ENCODE results near the gene GAL3ST2.
"Not testable (repeated sequence)": the region's sequence is repeated elsewhere in the genome, so short reads cannot be mapped to it uniquely, and the experiment has no call there.

The GAL3ST2 gene

DNA sequence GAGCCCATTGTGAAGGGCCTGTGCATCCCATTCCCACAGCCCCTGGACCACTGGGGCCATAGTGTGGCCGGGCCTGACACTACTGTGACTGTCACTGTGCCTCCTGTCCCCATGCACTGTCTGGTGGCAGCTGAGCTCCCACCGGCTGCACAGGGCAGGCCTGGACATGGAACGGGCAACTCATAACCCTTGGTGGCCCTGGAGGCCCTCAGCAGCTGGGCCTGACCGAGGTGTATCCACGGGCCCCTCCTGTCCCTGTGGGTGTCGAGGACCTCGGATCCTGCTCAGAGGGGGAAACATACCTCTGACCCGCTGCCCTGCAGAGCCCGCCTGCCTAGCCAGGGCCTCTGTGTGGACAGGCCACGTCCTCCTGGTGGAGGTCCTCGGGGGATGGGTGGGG lies 7.8 kb upstream of the GAL3ST2 start:
- DNase-seq (ENCODE audit: low read depth) = no peak

DNA sequence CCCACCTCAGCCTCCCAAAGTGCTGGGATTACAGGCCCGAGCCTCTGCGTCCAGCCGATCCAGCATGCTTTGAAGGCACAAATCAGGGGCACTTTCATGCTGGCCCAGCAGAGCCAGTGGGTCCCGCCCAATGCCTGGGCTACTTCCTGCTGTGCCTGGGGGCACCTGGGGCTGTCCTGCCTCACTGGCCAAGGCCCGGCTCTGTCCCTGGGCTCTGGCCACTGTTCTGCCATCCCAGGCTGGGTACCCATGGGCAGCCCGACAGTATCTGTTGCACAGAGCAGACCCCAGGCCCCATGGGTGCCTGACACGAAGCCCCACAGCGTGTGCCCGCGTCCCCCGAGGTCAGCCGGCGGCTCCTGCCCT lies 6.8 kb upstream of the GAL3ST2 start:
- DNase-seq (ENCODE audit: low read depth) = no peak

DNA sequence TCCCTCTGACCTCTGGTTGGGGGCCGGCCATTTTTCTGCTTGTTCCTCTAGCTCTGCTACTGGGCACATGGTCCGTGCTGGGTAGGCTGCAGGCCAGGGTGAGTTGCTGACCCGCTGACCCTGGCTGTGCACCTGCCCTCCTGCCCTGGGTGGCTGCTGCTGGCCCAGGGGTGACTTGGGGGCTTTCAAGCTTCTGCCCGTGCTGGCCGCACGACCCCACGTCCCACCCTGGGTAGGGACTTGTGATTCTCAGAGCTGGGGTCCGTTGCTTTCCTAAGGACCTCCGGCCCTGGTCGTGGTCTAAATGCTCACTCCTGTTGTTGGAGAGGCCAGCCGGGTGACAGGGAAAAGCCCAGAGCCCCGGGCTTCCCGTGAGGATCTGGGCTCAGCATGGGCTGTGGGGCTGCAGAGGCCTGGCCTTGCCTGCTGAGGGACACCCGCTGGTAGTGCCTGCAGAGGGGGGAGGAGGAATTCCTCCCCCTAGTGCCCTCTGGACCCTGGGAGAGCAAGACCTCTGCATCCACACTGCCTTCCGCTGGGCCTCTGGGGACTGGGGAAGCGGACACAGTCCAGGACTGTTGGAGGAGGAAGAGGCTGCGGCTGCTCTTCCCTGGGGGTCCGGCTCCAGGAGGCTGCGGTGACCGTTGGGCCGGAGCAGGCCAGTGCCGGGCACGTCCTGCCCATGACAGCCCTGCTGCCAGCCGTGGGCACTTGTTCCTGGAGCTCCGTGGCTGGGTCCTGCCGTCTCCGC lies 6.3 kb upstream of the GAL3ST2 start:
- DNase-seq (ENCODE audit: low read depth) = no peak

DNA sequence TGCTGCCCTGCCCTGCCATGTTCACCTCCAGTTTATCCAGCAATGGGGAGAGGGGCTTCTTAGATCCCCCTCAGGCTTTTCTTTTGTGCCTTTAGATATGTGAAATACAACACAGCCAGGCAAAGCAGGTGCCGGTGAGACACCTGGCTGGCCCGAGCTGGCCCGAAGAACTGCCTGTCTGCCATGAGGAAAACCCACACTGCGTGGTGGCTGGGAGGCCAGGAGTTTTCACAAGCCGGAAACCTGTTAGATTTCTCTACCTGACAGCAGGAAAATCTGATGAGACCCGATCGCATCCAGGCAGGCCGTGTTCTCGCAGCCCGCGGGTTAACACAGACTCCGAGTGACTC lies 5.7 kb upstream of the GAL3ST2 start:
- no peak for DNase-seq (ENCODE audit: low read depth)

DNA sequence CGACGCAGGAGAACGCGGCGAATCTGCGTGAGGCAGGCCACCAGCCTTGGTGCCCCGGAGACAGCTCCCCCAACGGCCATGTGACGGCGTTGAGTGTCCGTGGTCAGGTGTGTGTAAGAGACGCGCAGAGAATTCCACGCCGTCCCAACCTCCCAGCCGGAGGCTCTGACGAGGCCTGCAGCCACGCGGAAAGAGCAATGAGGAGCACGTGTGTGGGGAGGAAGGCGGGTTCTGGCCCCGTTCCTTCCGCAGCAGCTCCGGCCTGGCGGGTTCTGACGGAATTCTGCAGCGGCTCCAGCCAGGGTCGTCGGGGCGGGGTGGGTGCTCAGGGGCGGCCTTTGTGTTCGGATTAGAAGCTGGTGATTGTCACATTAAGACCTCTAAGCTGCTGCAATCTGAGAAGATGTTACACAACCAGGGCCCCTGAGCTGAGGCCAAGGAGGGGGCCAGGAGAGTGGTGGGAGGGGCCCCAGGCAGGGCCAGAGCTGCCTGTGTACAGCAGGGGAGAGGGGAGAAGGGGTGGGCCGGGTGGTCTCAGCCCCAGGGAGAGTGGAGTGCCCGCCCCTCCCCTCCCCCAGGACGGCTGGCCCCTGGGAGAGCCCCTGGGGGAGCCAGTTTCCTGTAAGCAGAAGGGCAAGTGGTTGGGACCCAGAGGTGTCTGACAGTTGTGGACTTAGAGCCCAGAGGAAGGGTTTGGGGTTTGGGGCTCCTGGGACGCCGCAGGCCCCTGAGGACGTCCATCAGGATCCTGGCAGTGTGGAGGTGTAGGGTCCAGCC lies 5.1 kb upstream of the GAL3ST2 start:
- no peak for DNase-seq (ENCODE audit: low read depth)

DNA sequence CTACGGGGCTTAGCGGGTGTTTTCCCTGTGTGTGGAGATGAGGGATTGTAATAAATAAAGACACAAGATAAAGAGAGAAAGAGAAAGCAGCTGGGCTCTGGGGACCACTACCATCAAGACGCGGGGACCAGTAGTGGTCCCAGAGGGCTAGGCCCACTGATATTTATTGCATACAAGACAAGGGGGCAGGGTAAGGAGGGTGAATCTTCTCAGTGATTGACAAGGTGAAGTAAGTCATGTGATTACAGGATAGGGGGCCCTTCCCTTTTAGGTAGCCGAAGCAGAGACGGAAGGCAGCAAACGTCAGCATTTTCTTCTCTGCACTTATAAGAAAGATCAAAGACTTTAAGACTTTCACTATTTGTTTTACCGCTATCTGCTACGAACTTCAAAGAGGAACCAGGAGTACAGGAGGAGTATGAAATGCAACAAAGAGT lies 4.5 kb upstream of the GAL3ST2 start:
- no peak for DNase-seq (ENCODE audit: low read depth)

DNA sequence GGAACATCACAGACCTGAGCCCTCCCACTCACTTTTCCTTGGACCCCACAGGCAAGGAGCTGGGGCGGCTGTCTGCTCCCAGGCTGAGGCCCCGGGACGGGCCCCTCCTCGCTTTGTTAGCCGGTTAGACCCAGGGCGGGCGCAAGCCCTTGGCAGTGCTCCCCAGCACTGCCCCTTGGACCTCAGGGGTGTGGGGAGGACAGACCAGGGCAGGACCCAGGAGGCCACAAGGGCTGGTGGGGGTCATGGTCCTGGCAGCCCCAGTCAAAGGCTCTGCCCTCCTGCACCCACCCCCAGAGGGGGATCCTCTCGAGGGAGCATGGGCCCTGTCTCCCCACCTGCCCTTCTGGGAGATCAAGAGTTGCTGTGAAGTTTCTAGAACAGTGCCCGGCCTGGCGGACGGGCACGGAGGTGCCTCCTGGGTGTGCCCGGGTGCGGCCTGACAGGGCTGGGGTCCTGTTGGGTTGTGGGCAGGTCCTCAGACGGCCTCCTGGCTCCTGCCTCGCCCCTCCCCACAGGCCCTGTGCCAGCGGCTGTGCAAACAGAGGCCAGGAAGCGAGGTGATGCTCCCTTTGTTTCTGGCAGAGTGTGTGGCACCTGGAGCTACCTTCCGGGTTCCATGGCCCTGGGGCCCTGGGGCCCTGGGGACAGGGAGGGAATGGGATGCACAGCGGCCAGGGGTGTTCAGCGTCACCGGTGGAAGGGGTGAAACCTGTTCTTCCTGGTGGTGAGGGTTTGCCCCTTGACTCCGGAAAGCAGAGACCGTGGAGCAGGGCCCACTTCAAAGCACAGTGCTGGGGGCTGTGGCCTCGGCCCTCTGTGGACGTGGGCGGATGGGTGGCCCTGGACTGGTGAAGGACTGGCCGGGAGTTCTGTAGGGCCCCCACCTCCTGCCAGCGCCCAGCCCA lies 2.9 kb upstream of the GAL3ST2 start:
- no peak for DNase-seq (ENCODE audit: low read depth)

DNA sequence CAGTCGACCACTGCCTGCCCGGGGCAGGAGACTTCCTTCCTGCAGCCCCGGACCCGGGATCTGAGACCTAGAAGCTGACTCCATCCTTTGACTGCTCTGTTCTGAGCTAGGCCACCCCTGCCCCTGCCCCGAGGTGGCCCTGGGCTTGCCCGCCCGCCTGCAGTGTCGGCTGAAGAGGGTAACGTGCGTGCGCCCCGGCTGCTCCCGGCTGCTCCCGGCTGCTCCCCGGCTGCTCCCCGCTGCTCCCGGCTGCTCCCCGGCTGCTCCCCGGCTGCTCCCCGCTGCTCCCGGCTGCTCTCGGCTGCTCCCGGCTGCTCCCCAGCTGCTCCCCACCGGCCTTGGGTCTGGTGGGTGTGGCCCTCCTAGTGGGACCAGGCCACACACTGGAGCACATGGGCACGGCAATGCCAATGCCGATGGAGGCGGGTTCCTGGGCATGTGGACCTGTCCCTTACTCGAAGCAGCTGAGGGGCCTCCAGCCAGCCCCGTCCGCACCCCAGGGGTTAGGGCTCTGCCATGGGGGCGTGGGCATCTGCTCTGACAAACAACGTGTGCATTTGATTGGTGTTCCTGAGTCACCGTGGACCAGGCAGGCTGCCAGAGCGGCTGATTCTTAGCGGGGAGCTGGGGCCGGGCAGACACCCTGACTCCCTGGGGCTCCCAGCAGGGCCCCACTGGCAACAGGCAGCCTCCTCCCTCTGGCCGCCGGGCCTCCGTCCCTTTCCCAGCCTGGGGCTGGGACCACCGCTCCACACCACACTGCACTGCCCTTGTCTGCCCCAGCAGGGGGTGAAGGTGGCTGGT lies 2.0 kb upstream of the GAL3ST2 start:
- no peak for DNase-seq (ENCODE audit: low read depth)

DNA sequence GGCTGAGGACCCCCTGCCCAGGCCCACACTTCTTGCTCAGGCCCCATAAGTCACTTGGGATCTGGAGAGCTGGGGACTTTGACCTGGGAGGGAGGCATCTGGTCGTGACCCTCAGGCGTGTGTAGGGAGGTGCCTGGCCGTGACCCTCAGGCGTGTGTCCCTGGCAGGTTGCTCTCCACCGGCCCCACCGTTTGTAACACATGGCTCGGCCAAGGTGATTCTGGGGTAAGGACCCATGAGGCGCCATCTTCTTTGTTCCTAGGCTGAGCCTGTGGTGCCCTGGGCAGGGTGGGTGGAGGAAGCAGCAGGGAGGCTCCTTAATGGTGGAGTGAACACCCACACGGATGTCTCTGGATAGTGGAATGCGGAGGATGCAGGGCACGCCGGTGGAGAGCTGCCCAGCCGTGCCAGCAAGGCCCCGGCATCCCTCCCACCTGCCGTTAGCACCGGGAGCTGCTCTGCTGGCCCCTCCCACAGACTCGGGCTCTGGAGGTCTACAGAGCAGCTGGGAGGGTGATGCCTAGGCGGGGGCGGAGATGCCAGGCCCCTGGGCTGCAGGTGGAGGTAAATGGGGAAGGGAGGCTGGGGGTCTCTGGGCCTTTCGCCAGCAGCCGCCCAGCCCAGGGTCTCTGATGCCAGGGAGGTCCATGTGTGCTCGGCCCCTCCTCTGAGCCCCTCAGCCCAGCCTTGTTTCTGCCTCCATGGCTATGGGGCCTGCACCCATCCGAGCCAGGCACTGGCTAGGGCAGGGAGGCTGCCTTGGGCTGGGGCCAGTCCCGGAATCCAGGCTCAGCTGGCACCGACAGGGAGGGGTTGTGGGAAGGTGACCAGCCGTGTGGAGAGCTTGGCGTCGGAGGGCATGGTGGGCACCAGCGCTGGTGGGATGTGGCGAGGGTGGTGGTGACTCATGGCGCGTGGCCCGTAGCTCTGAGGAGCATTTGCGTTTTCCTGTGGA lies 1.1 kb upstream of the GAL3ST2 start:
- no peak for DNase-seq (ENCODE audit: low read depth)

DNA sequence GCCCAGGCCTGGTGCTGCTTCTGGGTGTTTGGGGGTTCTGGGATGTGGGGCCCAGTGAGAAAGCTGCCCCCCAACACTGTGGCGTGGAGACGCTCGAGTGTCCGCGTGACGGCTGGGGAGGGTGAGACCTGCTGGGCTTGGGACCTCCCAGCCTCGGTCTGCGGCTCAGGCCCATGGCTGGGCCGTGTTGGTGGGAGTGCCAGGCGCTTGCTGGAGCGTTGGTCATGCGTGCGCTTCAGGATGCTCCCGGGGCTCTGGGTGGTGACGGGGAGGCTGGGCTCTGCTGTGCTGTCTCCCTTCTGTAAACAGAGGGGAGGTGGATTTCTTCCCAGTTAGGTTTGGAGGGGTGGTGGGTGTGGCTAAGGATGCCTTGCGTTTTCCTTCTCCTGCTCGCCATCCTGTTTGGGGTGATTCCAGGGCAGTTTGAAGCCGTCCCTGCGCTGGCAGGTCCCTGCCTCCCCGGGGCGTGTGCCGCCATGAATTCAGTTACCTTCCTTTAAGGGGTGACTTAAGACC lies 606 bp downstream of the GAL3ST2 start:
- DNase-seq (ENCODE audit: low read depth) = no peak

DNA sequence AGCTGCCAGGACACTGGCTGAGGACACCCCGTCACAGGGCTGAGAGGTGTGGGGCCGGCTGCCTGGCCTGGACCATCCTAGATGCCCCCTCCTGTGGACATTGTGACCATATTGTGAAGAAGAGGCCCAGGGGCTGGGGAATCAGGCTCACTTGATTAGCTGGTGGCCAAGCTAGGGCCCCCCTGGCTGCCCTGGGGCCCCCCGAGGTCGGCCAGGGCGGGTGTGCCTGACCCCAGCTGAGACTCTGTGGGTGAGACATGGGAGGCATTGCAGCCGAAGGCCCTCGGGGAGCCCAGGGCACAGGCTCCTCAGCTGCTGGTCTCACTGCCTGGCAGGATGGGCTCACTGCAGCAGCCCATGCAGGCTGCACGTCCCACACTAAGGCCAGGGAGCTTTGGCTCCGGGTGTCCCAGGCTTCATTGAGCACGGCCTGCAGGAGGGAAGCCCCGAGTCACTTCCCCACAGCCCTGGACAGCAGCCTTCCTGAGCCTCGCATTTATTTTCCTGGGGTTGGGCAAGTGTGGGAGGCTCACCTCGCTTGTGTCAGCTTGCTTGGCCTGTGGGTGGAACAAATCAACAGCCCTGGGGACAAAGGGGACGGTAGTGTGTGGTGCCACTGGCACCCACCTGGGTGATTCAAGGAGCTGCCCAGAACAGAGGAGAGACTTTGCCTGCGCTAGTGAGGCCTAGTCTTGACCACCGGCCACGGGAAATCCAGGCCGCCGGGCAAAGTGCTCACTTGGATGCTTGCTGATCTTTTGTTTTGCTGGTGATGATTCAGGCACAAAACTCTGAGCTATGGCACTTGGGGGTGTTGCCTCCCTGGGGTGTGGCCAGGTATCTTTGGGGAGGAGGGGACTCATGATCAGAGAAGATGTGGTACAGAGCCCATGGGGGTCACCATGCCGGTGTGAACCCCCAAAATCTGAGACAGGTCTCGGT lies 1.3 kb downstream of the GAL3ST2 start:
- DNase-seq (ENCODE audit: low read depth) = no peak

DNA sequence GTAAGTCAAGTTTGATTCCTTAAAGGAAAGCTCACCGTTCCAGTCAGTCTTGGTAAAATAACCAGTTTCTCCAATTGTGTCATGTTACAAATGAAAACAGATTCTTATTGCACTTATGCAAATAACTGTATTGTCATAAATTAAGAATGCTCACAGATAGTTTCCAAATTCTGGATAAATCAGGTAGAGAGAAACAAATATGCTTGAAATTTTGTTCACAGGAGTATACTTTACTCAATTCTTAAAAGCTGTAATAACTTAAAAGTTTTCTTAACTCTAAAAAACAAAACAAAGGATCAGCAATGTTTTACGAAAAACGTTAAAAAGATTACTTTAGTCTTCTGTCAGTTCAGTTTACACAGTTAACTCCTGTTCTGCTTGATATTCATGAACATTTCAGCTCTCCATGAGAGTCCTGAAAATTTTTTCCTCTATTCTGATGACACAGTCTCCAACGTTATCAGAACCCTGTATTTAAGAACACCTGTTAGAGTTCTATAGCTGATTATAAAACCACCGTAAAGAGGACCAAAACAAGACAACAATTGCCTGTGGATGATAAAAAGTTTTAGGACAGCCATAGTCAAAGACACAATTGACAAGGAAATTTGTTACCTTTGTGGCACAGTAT lies 4.4 kb downstream of the GAL3ST2 start:
- no peak for DNase-seq (ENCODE audit: low read depth)

DNA sequence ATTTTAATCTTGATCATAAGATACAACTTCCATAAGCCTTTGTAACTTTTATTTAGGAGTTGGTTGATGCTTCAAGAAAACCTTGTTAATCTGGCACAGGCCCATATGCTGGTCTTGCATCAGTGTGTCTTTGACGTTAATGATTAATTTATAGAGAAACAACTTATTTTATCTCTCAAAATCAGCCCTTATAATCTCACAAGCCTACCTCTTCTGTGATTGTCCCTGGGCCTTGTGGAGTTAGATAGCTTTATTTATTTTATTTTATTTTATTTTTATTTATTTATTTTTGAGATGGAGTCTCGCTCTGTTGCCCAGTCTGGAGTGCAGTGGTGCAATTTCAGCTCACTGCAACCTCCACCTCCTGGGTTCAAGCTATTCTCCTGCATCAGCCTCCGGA lies 5.4 kb downstream of the GAL3ST2 start:
- DNase-seq (ENCODE audit: low read depth) = not testable (repeated sequence)

DNA sequence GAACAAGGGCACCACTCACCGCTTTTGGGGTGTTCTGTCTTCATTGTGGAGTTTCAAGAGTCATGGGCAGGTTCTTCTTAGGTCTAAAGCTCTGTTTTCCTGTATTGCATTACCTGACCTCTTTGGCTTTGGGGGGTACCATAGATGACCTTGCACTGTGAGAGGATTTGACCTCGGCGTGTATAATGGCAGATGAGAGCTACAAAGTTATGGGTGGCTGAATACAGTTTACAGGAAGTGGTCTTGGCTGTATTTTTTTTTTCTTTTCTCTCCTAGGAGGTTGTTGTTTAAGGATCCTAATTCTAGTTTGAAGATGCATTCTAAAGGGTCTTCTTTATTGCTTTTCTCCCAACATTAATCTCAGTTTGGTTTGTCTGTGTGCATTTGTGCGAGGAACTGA lies 11.5 kb downstream of the GAL3ST2 start:
- no peak for DNase-seq (ENCODE audit: low read depth)

DNA sequence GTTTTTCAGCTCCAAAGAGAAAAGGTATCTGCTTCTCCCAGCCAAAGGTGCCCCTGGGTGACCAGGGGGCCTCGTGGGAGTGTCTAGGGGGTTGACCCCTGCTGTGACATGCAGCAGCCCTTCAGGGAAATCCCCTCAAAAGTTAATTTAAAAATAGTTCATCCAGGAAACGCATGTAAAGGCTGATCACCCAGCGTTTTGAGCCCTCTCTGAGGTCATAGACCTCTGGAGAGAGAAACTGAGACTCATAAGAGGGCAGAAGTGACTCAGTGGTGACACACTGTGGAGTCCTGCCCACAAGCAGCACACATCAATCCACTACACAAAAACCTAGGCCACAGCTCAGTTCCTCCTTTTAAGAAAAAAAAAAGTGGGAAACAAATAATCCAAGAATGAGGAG lies 11.9 kb downstream of the GAL3ST2 start:
- DNase-seq (ENCODE audit: low read depth) = no peak

DNA sequence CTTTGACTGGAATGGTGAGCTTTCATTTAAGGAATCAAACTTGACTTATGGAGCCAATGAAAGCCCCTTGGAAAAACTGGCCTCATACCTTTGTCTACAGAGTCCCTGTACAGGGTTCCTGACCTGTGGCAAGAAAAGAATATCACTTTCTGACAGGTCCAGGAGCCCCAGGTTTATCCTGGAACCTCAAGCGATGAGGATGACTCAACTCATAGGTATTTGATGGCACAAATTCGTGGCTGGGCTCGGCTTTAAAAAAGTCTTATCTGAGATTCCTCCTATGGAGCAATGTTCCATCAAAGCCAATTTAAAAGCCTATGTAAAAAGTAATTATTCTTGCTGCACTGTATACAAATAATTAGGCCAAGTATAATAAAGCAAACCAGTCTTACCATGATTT lies 14.8 kb downstream of the GAL3ST2 start:
- DNase-seq (ENCODE audit: low read depth) = not testable (repeated sequence)

DNA sequence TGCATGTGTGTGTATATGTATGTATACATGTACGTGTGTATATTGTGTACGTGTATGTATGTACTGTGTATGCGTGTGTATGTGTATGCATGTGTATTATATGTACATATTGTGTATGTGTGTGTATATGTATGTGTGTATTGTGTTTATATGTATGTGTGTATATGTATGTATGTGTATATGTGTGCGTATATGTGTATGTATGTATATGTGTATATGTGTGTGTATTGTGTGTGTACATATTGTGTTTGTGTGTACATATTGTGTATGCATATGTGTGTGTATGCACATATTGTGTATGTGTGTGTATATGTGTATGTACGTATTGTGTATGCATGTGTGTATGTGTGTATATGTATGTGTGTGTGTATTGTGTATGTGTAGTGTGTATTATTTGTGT lies 16.8 kb downstream of the GAL3ST2 start:
- DNase-seq (ENCODE audit: low read depth) = no peak

DNA sequence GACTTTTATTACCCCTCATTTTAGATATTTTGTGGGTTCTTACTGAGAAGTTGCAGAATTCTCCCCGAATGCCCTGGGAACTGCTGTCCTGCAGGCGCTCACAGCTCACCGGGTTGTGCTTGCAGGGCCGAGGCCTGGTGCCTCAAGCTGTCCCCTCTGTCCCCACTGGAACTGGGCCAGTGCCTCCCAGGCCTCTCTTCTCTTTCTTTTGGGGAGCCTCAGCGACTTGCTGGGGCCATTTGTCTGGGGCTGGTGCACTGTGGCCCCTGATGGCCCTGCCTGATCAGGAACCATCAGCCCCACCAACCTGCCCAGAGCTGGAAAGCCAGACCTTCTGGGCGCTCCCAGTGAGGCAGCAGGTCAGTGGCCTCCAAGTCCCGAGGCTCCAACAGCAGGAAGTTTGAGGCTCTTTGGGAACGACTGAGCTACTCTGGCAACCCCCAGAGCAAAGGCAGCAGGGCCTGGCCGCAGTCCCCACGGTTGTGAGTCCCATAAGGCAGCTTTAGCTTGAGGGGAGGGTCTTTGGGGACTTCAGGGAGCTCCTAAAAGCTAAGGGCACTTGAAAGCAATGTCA lies 17.7 kb downstream of the GAL3ST2 start:
- DNase-seq (ENCODE audit: low read depth) = no peak

Data from activated T-helper 9 cell treated with anti-CD3 and anti-CD28 coated beads, Interleukin-2, amount 50 U/mL, for 16 hours (primary cell).